HepG2 (cell line): ENCODE results near the gene TACC3. TPM values are rescaled to one million over a fixed set of nuclear protein-coding genes. Genes with fewer than 3 reads are reported as not detected.

Experiments used
- KMT2A ChIP-seq: sonication (generic); formaldehyde crosslinking; IDR thresholded peaks from 2 replicates; pipeline ENCODE4 v1.4.0; 2020; ENCODE audit warnings: missing genetic modification reagents
- MTF2 ChIP-seq: sonication (generic); formaldehyde crosslinking; IDR thresholded peaks from 2 replicates; pipeline ENCODE4 v1.5.0; 2020; ENCODE audit warnings: missing genetic modification reagents, borderline replicate concordance
- SAP130 ChIP-seq: IDR thresholded peaks from 2 replicates; pipeline ENCODE4 v1.6.1; 2016; ENCODE audit warnings: low read depth
- SP1 ChIP-seq, 2 experiments: fragments of 450-650 bp in 1 of 2; sonication (generic) in 1 of 2; formaldehyde crosslinking in 1 of 2; IDR thresholded peaks; 2 replicates each; pipeline versions ENCODE4 v1.4.0 to v1.6.1; 2016 to 2020; ENCODE audit warnings: missing genetic modification reagents in 1 of 2
- SP2 ChIP-seq: sonication (generic); formaldehyde crosslinking; IDR thresholded peaks from 2 replicates; pipeline ENCODE4 v1.5.1; 2020; ENCODE audit warnings: mild to moderate bottlenecking, missing genetic modification reagents
- ZNF496 ChIP-seq: sonication (generic); formaldehyde crosslinking; IDR thresholded peaks from 2 replicates; pipeline ENCODE4 v1.8.1; 2023; ENCODE audit warnings: mild to moderate bottlenecking, moderate library complexity, missing genetic modification reagents; ENCODE audit not compliant: insufficient replicate concordance
- polyA plus RNA-seq, 8 experiments: library from polyadenylated mRNA; depleted of rRNA in 3 of 8; stranded (reverse) in 7 of 8; unstranded in 1 of 8; fragments of >200 nt; fragmentation: Illumina TruSeq in 4 of 8; extraction: Trizol in 4 of 8; gene quantifications; 2 replicates each; pipeline versions ENCODE4 v1.2.1 to v1.2.3, GENCODE V29; 2011 to 2016; ENCODE audit warnings: low read depth in 4 of 8, missing spikeins in 1 of 8, mixed read lengths in 1 of 8; ENCODE audit not compliant: insufficient read depth in 1 of 8
- total RNA-seq, 5 experiments: library from RNA; depleted of rRNA; stranded (reverse); fragments of >200 nt; fragmentation: Illumina TruSeq; extraction: Trizol; gene quantifications; 2 replicates each; pipeline ENCODE4 v1.2.3, GENCODE V29; 2016; ENCODE audit warnings: low read depth in 1 of 5
- TF ChIP-seq, protein P1 (sequence below): sonication (generic); formaldehyde crosslinking; IDR thresholded peaks from 2 replicates; pipeline ENCODE4 v1.8.0; 2022; ENCODE audit warnings: mild to moderate bottlenecking, missing genetic modification reagents, moderate library complexity
- TF ChIP-seq, protein P2 (sequence below): sonication (generic); formaldehyde crosslinking; IDR thresholded peaks from 2 replicates; pipeline ENCODE4 v1.5.1; 2020; ENCODE audit warnings: missing genetic modification reagents, mild to moderate bottlenecking, borderline replicate concordance
- TF ChIP-seq, protein P3 (sequence below): sonication (generic); formaldehyde crosslinking; IDR thresholded peaks from 2 replicates; pipeline ENCODE4 v1.5.1; 2020; ENCODE audit warnings: missing genetic modification reagents, mild to moderate bottlenecking, borderline replicate concordance

Gene TACC3
- total and polyA plus RNA-seq, 2 of the 13 experiments (the other 11 are each of a cell fraction or from before 2014, with no cell fraction given): 20.3 to 21.2 TPM

DNA sequence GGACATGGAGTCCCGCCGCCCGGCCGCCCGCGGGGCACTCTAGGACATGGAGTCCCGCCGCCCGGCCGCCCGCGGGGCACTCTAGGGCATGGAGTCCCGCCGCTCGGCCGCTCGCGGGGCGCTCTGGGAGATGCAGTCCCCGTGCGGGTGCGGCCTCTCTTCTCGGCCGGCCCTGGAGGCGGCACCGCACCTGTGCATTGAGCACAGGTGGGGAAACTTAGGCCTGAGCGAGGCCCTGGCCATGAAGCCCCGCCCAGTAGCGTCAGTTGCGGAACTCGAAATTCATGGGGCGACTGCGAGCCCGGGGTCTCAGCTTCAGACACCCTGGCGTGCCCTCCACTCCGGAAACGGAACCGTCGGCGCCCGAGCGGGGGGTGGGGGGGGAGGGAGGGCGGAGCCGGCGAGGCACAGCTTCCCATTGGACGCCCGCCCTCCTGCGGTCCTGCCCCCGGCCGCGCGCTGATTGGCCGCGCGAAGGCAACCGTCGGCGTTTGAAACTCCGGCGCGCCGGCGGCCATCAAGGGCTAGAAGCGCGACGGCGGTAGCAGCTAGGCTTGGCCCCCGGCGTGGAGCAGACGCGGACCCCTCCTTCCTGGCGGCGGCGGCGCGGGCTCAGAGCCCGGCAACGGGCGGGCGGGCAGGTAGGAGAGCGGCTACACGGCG lies at the start of gene TACC3, which contains the start of gene TMEM129 (continued):
- TF ChIP-seq, protein P1, sequence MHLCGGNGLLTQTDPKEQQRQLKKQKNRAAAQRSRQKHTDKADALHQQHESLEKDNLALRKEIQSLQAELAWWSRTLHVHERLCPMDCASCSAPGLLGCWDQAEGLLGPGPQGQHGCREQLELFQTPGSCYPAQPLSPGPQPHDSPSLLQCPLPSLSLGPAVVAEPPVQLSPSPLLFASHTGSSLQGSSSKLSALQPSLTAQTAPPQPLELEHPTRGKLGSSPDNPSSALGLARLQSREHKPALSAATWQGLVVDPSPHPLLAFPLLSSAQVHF (CRISPR knock-in tag): 0 out of 2 replicates have a peak, but pooled peaks have one; percentile 32
- TF ChIP-seq, protein P2, sequence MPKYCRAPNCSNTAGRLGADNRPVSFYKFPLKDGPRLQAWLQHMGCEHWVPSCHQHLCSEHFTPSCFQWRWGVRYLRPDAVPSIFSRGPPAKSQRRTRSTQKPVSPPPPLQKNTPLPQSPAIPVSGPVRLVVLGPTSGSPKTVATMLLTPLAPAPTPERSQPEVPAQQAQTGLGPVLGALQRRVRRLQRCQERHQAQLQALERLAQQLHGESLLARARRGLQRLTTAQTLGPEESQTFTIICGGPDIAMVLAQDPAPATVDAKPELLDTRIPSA (CRISPR knock-in tag): 0 out of 2 replicates have a peak, but pooled peaks have one; percentile 15
- TF ChIP-seq KMT2A (CRISPR knock-in tag): 0 out of 2 replicates have a peak, but pooled peaks have one; percentile 34
- no peak for TF ChIP-seq SP1 (IDR thresholded peaks at IDR 0.05)
- TF ChIP-seq SP1 (CRISPR knock-in tag; IDR thresholded peaks at IDR 0.05): peak; percentile 96
- TF ChIP-seq, protein P3, sequence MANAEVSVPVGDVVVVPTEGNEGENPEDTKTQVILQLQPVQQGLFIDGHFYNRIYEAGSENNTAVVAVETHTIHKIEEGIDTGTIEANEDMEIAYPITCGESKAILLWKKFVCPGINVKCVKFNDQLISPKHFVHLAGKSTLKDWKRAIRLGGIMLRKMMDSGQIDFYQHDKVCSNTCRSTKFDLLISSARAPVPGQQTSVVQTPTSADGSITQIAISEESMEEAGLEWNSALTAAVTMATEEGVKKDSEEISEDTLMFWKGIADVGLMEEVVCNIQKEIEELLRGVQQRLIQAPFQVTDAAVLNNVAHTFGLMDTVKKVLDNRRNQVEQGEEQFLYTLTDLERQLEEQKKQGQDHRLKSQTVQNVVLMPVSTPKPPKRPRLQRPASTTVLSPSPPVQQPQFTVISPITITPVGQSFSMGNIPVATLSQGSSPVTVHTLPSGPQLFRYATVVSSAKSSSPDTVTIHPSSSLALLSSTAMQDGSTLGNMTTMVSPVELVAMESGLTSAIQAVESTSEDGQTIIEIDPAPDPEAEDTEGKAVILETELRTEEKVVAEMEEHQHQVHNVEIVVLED (CRISPR knock-in tag): peak; percentile 81; the same call in 1 of the 2 replicates
- TF ChIP-seq MTF2 (CRISPR knock-in tag): no peak
- TF ChIP-seq ZNF496 (CRISPR knock-in tag): no peak
- TF ChIP-seq SP2 (CRISPR knock-in tag): peak; percentile 81
- TF ChIP-seq SAP130 (CRISPR knock-in tag): peak; percentile 98
